MCF 10A (cell line): ENCODE data around the gene OR10C1. TPM values are rescaled to one million over a fixed set of nuclear protein-coding genes. Genes with fewer than 3 reads are reported as not detected.
"Not testable (repeated sequence)": the region's sequence is repeated elsewhere in the genome, so short reads cannot be mapped to it uniquely, and the experiment has no call there.

Experiments used
- BruUV-seq: library from RNA; stranded (reverse); fragments of 400-500 nt; replicated peaks from 2 replicates; lab custom pipeline; 2021; lab: Mats Ljungman, UMichigan
- CTCF ChIA-PET: fragments of 300-600 bp; sonication (Branson Sonifier 250); formaldehyde crosslinking; extraction: SDS; loops from one replicate; lab custom pipeline; 2021; ENCODE audit warnings: antibody characterized with exemption, inconsistent platforms; lab: Yijun Ruan, JAX
- POLR2A ChIA-PET: fragments of 300-600, 350-650 bp; sonication (Branson Sonifier 250); formaldehyde crosslinking; extraction: SDS; loops from one replicate; lab custom pipeline; 2020; ENCODE audit warnings: antibody characterized with exemption, inconsistent platforms; lab: Yijun Ruan, JAX
- DNase-seq: peaks from one replicate; pipeline ENCODE4 v3.0.0-alpha.2; 2018; ENCODE audit not compliant: unreplicated experiment
- H3K27ac Mint-ChIP-seq: one replicate; pipeline ENCODE4 v1.8.0; 2022; ENCODE audit warnings: mild to moderate bottlenecking, low read depth, mixed read lengths; ENCODE audit not compliant: unreplicated experiment
- H3K27me3 Mint-ChIP-seq: one replicate; pipeline ENCODE4 v1.8.0; 2022; ENCODE audit warnings: mixed read lengths; ENCODE audit not compliant: insufficient read depth, unreplicated experiment
- H3K36me3 Mint-ChIP-seq: one replicate; pipeline ENCODE4 v1.8.0; 2022; ENCODE audit warnings: mild to moderate bottlenecking, moderate library complexity, mixed read lengths; ENCODE audit not compliant: insufficient read depth, unreplicated experiment
- H3K4me1 Mint-ChIP-seq: one replicate; pipeline ENCODE4 v1.8.0; 2022; ENCODE audit warnings: mixed read lengths; ENCODE audit not compliant: insufficient read depth, unreplicated experiment
- H3K4me3 Mint-ChIP-seq: one replicate; pipeline ENCODE4 v1.8.0; 2022; ENCODE audit warnings: mild to moderate bottlenecking, moderate library complexity, mixed read lengths; ENCODE audit not compliant: unreplicated experiment
- H3K9me3 Mint-ChIP-seq: one replicate; pipeline ENCODE4 v1.8.0; 2022; ENCODE audit warnings: mixed read lengths; ENCODE audit not compliant: unreplicated experiment
- CTCF ChIP-seq: fragments of 200-600 bp; IDR thresholded peaks from one replicate; pipeline ENCODE4 v1.8.0; 2022; ENCODE audit warnings: antibody characterized with exemption, mild to moderate bottlenecking; ENCODE audit not compliant: unreplicated experiment
- intact Hi-C: fragments of 100-400 bp; cut with micrococcal nuclease; formaldehyde crosslinking; loops from 2 replicates; pipeline ENCODE4 v1.14.1; 2022
- total RNA-seq: library from RNA; stranded (reverse); gene quantifications from 2 replicates; pipeline ENCODE4 v1.2.3, GENCODE V29; 2022

Gene OR10C1
- total RNA-seq, 1 experiment from 2014 or later: not detected

GRCh38 chr6:29425075-29425474 lies 14.0 kb upstream of the OR10C1 start:
- no peaks in the 10 kb centered on the region for H3K4me1 Mint-ChIP-seq
- H3K9me3 Mint-ChIP-seq: no peaks in the 10 kb centered on the region
- ChIA-PET POLR2A (interaction anchor here (1.1 kb wide), 1 partner anchor 9 kb away, joined by 3 read pairs; no protein-coding TSS in a partner anchor), CTCF (interaction anchor here (0.6 kb wide), 1 partner anchor 164 kb away, joined by 3 read pairs; no protein-coding TSS in a partner anchor)
- DNase-seq: no peak
- no peak overlapping the region for H3K27ac Mint-ChIP-seq
- intact Hi-C loops: no loop called here
- BruUV-seq: no TSS peak
- no peak overlapping the region for H3K4me3 Mint-ChIP-seq
- H3K27me3 Mint-ChIP-seq: peaks cover 92% of the 10 kb centered on the region
- no peak for TF ChIP-seq CTCF
- H3K36me3 Mint-ChIP-seq: no peaks in the 10 kb centered on the region

GRCh38 chr6:29426654-29427053 lies 12.5 kb upstream of the OR10C1 start:
- no peak for TF ChIP-seq CTCF
- no peaks in the 10 kb centered on the region for H3K4me1 Mint-ChIP-seq
- ChIA-PET POLR2A (no interaction called here), CTCF (no interaction called here)
- H3K36me3 Mint-ChIP-seq: no peaks in the 10 kb centered on the region
- H3K9me3 Mint-ChIP-seq: no peaks in the 10 kb centered on the region
- H3K27me3 Mint-ChIP-seq: peaks cover 87% of the 10 kb centered on the region
- H3K4me3 Mint-ChIP-seq: no peak overlapping the region
- DNase-seq: peak; percentile 5
- no TSS peak for BruUV-seq
- no peak overlapping the region for H3K27ac Mint-ChIP-seq
- intact Hi-C loops: no loop called here

GRCh38 chr6:29436730-29437129 lies 2.4 kb upstream of the OR10C1 start:
- H3K9me3 Mint-ChIP-seq, DNase-seq, H3K4me1 Mint-ChIP-seq, H3K36me3 Mint-ChIP-seq, intact Hi-C loops, H3K27ac Mint-ChIP-seq, H3K4me3 Mint-ChIP-seq, BruUV-seq, POLR2A ChIA-PET: not testable (repeated sequence)
- peaks cover 75% of the 10 kb centered on the region for H3K27me3 Mint-ChIP-seq
- CTCF ChIA-PET: interaction anchor here (0.6 kb wide), 1 partner anchor 421 kb away, joined by 3 read pairs; no protein-coding TSS in a partner anchor

- H3K4me3 Mint-ChIP-seq: no peak overlapping the region
- ChIA-PET POLR2A (no interaction called here), CTCF (no interaction called here)
- no peak for TF ChIP-seq CTCF
- H3K36me3 Mint-ChIP-seq: no peaks in the 10 kb centered on the region
- H3K9me3 Mint-ChIP-seq: no peaks in the 10 kb centered on the region
- no TSS peak for BruUV-seq
- H3K27ac Mint-ChIP-seq: no peak overlapping the region
- peaks cover 62% of the 10 kb centered on the region for H3K27me3 Mint-ChIP-seq
- intact Hi-C loops: no loop called here
- no peaks in the 10 kb centered on the region for H3K4me1 Mint-ChIP-seq
- DNase-seq: peak; percentile 7
Measured at GRCh38 chr6:29442719-29443118, 3.6 kb downstream of the OR10C1 start.

GRCh38 chr6:29444031-29444430 lies 4.9 kb downstream of the OR10C1 start:
- H3K36me3 Mint-ChIP-seq, H3K4me1 Mint-ChIP-seq, BruUV-seq, H3K9me3 Mint-ChIP-seq, DNase-seq, POLR2A ChIA-PET, H3K4me3 Mint-ChIP-seq, H3K27ac Mint-ChIP-seq, intact Hi-C loops, CTCF ChIA-PET: not testable (repeated sequence)
- H3K27me3 Mint-ChIP-seq: peaks cover 52% of the 10 kb centered on the region
